ENCODE measurements around the gene FKBP6.
"Not testable (repeated sequence)": the region's sequence is repeated elsewhere in the genome, so short reads cannot be mapped to it uniquely, and the experiment has no call there.

The FKBP6 gene

GRCh38 chr7:73312831-73313520, 15.0 kb upstream of the FKBP6 start:
- TF ChIP-seq JUND (IDR thresholded peaks at IDR 0.05; ENCODE audit: low read depth): no peak
- no peak for DNase-seq (ENCODE audit: low read depth in 1 of 2, low spot score in 1 of 2)

GRCh38 chr7:73313521-73313906, 14.4 kb upstream of the FKBP6 start:
- no peak for DNase-seq (ENCODE audit: low read depth in 1 of 2, low spot score in 1 of 2)
- TF ChIP-seq JUND (IDR thresholded peaks at IDR 0.05; ENCODE audit: low read depth): no peak
- in situ Hi-C loops (cut with HindIII; ENCODE audit: low pct_unique_long_range_greater_than_20kb, low sequenced_read_pairs): no loop called here

More at GRCh38 chr7:73312831-73313520, 15.0 kb upstream of the FKBP6 start:
- in situ Hi-C loops (cut with HindIII; ENCODE audit: low pct_unique_long_range_greater_than_20kb, low sequenced_read_pairs): no loop called here

- TF ChIP-seq JUND (IDR thresholded peaks at IDR 0.05; ENCODE audit: low read depth): no peak
- DNase-seq (ENCODE audit: low read depth in 1 of 2, low spot score in 1 of 2): no peak
- in situ Hi-C loops (cut with HindIII; ENCODE audit: low pct_unique_long_range_greater_than_20kb, low sequenced_read_pairs): no loop called here
Observed at GRCh38 chr7:73314271-73314670, 13.7 kb upstream of the FKBP6 start.

GRCh38 chr7:73316521-73316920, 11.4 kb upstream of the FKBP6 start:
- no peak for DNase-seq (ENCODE audit: low read depth in 1 of 2, low spot score in 1 of 2)
- TF ChIP-seq JUND (IDR thresholded peaks at IDR 0.05; ENCODE audit: low read depth): no peak
- in situ Hi-C loops (cut with HindIII; ENCODE audit: low pct_unique_long_range_greater_than_20kb, low sequenced_read_pairs): no loop called here

- in situ Hi-C loops (cut with HindIII; ENCODE audit: low pct_unique_long_range_greater_than_20kb, low sequenced_read_pairs); DNase-seq (ENCODE audit: low read depth in 1 of 2, low spot score in 1 of 2): not testable (repeated sequence)
Observed at GRCh38 chr7:73318656-73319204, 9.2 kb upstream of the FKBP6 start.

GRCh38 chr7:73319541-73319940, 8.4 kb upstream of the FKBP6 start:
- in situ Hi-C loops (cut with HindIII; ENCODE audit: low pct_unique_long_range_greater_than_20kb, low sequenced_read_pairs): not testable (repeated sequence)

GRCh38 chr7:73320009-73320408, 8.0 kb upstream of the FKBP6 start:
- in situ Hi-C loops (cut with HindIII; ENCODE audit: low pct_unique_long_range_greater_than_20kb, low sequenced_read_pairs); DNase-seq (ENCODE audit: low read depth in 1 of 2, low spot score in 1 of 2): not testable (repeated sequence)

More at GRCh38 chr7:73319541-73319940, 8.4 kb upstream of the FKBP6 start:
- not testable (repeated sequence) for DNase-seq (ENCODE audit: low read depth in 1 of 2, low spot score in 1 of 2)

- DNase-seq (ENCODE audit: low read depth in 1 of 2, low spot score in 1 of 2); in situ Hi-C loops (cut with HindIII; ENCODE audit: low pct_unique_long_range_greater_than_20kb, low sequenced_read_pairs): not testable (repeated sequence)
Observed at GRCh38 chr7:73323434-73324080, 4.4 kb upstream of the FKBP6 start.

GRCh38 chr7:73324081-73324845, 3.7 kb upstream of the FKBP6 start:
- peak; percentile 82 to 96 for DNase-seq (ENCODE audit: low read depth in 1 of 2, low spot score in 1 of 2)
- in situ Hi-C loops (cut with HindIII; ENCODE audit: low pct_unique_long_range_greater_than_20kb, low sequenced_read_pairs): not testable (repeated sequence)

GRCh38 chr7:73325424-73325823, 2.5 kb upstream of the FKBP6 start:
- DNase-seq (ENCODE audit: low read depth in 1 of 2, low spot score in 1 of 2); in situ Hi-C loops (cut with HindIII; ENCODE audit: low pct_unique_long_range_greater_than_20kb, low sequenced_read_pairs): not testable (repeated sequence)

GRCh38 chr7:73327449-73327848, 512 bp upstream of the FKBP6 start:
- in situ Hi-C loops (cut with HindIII; ENCODE audit: low pct_unique_long_range_greater_than_20kb, low sequenced_read_pairs); DNase-seq (ENCODE audit: low read depth in 1 of 2, low spot score in 1 of 2): not testable (repeated sequence)

GRCh38 chr7:73328696-73329095, 735 bp downstream of the FKBP6 start:
- in situ Hi-C loops (cut with HindIII; ENCODE audit: low pct_unique_long_range_greater_than_20kb, low sequenced_read_pairs): no loop called here
- TF ChIP-seq JUND (IDR thresholded peaks at IDR 0.05; ENCODE audit: low read depth): no peak
- DNase-seq (ENCODE audit: low read depth in 1 of 2, low spot score in 1 of 2): no peak
